Testis (tissue), 2 donors: ENCODE measurements around the gene TFE3.

Experiments used
- CTCF ChIP-seq, 3 experiments: fragments of 450-650 bp in 2 of 3; fragments of 200-600 bp in 1 of 3; sonication (generic) in 1 of 3; IDR thresholded peaks; one replicate each; pipeline ENCODE4 v1.5.1; 2016 to 2019; ENCODE audit warnings: antibody characterized with exemption in 3 of 3, mild to moderate bottlenecking in 2 of 3, moderate library complexity in 1 of 3
- POLR2A ChIP-seq: fragments of 450-650 bp; IDR thresholded peaks from one replicate; pipeline ENCODE4 v1.6.1; 2017; ENCODE audit warnings: antibody characterized with exemption, mild to moderate bottlenecking, moderate library complexity

- TF ChIP-seq CTCF (IDR thresholded peaks at IDR 0.05) (no peak), POLR2A (no peak)
Measured at GRCh38 chrX:49058794-49059193, 15.6 kb upstream of the TFE3 start, which contains the start of gene CCDC120.
